ENCODE results near the gene C2CD3.

DNA sequence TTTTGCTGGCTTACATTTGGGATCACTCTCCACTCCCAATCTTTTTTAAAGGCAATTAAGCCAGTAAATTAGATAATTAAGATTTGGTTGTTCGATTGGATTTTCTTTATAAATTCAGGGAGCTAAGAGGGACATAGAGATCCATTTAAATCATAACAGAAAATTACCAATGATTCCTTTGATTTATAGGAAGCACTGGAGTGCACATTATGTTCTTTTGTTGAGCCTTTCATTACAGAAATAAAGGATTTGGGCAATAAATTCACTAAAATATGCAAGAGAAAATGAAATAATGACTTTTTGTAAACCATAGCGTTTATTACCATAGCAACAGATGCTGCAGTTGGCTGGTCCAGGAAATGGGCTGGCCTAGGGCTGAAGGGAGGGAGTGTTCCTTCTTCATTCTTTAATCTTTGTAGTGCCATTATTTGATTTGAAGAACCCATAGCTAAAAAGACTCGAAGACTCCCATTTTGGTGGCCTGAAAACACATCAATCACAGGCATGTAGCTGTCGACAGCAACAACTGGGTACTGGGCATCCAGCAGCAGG lies 73.0 kb downstream of the C2CD3 start:
- TF ChIP-seq, protein P1, sequence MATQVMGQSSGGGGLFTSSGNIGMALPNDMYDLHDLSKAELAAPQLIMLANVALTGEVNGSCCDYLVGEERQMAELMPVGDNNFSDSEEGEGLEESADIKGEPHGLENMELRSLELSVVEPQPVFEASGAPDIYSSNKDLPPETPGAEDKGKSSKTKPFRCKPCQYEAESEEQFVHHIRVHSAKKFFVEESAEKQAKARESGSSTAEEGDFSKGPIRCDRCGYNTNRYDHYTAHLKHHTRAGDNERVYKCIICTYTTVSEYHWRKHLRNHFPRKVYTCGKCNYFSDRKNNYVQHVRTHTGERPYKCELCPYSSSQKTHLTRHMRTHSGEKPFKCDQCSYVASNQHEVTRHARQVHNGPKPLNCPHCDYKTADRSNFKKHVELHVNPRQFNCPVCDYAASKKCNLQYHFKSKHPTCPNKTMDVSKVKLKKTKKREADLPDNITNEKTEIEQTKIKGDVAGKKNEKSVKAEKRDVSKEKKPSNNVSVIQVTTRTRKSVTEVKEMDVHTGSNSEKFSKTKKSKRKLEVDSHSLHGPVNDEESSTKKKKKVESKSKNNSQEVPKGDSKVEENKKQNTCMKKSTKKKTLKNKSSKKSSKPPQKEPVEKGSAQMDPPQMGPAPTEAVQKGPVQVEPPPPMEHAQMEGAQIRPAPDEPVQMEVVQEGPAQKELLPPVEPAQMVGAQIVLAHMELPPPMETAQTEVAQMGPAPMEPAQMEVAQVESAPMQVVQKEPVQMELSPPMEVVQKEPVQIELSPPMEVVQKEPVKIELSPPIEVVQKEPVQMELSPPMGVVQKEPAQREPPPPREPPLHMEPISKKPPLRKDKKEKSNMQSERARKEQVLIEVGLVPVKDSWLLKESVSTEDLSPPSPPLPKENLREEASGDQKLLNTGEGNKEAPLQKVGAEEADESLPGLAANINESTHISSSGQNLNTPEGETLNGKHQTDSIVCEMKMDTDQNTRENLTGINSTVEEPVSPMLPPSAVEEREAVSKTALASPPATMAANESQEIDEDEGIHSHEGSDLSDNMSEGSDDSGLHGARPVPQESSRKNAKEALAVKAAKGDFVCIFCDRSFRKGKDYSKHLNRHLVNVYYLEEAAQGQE (IDR thresholded peaks at IDR 0.05; ENCODE audit: insufficient read depth in 1 of 2, low read depth in 2 of 2, low read length in 2 of 2), result no peak
- TF ChIP-seq SIN3A (IDR thresholded peaks at IDR 0.05; ENCODE audit: borderline replicate concordance, insufficient read depth, low read length) (no peak), POLR2AphosphoS5 (IDR thresholded peaks at IDR 0.05; ENCODE audit: low read depth, low read length) (no peak)
